D721Med (cell line): Measurements from ENCODE around the gene L3MBTL2.

Experiments
- DNase-seq: peaks from one replicate; pipeline ENCODE4 v3.0.0; 2011; ENCODE audit warnings: low spot score; ENCODE audit not compliant: insufficient read length
- FAIRE-seq: peaks from 2 replicates; lab custom pipeline; 2011; peaks lifted over from hg19 to GRCh38; lab: Jason Lieb, UNC
- TF ChIP-seq, protein P1 (sequence below): IDR thresholded peaks from 2 replicates; pipeline ENCODE4 v1.5.1; 2012; ENCODE audit warnings: mild to moderate bottlenecking, control low read depth; ENCODE audit not compliant: insufficient read depth; ENCODE audit errors: missing control alignments

The L3MBTL2 gene

DNA sequence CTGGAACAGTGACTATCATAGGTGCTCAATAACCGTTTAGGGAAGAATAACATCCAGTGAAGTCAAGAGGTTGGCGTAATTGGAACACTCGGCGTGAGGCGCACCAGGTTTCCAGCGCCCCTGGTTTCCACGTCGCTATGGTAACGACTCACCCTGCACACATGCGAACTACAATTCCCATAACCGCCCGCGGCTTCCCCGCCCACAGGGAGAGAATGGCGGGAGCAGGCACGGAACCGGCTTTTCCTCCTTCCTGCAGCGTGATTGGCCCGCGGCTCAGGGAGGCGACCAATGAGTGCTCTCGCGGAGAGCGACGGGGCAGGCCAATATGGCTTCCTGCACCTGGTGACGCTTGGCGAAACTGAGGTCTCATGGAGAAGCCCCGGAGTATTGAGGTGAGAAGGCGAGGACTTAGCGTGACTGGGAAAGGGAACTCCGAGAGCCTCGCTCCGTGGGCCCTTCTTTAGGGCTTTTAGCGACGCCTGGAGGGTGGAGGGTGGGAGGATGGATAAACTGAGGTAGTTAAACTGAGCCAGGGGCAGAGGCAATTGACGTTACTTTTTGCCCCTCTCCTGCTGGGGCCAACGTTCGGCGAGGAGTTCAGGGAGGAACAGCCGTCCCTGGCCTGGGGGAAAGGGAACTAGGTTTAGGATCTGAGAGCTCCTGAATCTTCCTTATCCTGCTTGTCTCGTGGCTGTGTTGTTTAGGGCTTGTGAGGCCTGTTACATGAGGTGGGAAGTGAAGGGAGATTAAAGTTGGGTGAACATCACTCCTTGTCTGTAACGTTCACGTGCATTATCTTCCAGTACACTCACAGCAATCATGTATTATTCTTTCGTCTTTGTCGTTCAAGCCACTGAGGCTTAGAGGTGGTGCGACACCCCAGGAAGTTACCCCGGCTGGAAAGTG, at the start of gene L3MBTL2:
Gene L3MBTL2, plus strand, starts transcription at position 321 of the 909 bp plus-strand sequence. Its CDS starts 51 bp downstream, at position 372.
- no peak for FAIRE-seq
- TF ChIP-seq, protein P1, sequence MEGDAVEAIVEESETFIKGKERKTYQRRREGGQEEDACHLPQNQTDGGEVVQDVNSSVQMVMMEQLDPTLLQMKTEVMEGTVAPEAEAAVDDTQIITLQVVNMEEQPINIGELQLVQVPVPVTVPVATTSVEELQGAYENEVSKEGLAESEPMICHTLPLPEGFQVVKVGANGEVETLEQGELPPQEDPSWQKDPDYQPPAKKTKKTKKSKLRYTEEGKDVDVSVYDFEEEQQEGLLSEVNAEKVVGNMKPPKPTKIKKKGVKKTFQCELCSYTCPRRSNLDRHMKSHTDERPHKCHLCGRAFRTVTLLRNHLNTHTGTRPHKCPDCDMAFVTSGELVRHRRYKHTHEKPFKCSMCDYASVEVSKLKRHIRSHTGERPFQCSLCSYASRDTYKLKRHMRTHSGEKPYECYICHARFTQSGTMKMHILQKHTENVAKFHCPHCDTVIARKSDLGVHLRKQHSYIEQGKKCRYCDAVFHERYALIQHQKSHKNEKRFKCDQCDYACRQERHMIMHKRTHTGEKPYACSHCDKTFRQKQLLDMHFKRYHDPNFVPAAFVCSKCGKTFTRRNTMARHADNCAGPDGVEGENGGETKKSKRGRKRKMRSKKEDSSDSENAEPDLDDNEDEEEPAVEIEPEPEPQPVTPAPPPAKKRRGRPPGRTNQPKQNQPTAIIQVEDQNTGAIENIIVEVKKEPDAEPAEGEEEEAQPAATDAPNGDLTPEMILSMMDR: no peak
- peak; percentile 87 for DNase-seq

DNA sequence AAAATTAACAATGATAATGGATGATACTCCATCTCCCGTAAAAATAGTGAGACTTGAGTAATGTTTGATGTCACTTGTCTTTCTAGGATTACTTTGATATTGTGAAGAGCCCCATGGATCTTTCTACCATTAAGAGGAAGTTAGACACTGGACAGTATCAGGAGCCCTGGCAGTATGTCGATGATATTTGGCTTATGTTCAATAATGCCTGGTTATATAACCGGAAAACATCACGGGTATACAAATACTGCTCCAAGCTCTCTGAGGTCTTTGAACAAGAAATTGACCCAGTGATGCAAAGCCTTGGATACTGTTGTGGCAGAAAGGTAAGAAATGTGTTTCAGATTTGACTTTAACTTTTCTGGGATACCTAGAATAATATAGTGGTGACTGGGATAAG, 48.0 kb upstream of the L3MBTL2 start:
- DNase-seq (no peak), FAIRE-seq (no peak)
- TF ChIP-seq, protein P1: no peak

DNA sequence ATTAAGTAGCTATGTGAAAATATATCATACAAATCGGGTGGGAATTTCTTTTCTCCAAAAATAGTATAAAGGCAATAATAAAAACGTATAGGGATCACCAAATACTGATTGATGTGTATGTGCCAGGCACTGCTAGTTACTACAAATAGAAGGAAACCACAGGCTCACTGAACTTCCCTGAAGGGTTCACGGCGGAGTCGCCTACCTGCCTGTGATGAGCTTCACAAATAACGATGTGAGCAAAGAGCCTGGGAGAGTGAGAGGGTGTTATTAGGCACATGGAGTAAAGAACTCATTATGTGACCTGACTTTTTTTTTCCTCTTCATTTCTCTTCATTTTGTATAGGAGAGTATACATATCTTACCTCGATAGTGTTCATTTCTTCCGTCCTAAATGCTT, 36.0 kb upstream of the L3MBTL2 start:
- FAIRE-seq (no peak), DNase-seq (no peak)
- TF ChIP-seq, protein P1: no peak

DNA sequence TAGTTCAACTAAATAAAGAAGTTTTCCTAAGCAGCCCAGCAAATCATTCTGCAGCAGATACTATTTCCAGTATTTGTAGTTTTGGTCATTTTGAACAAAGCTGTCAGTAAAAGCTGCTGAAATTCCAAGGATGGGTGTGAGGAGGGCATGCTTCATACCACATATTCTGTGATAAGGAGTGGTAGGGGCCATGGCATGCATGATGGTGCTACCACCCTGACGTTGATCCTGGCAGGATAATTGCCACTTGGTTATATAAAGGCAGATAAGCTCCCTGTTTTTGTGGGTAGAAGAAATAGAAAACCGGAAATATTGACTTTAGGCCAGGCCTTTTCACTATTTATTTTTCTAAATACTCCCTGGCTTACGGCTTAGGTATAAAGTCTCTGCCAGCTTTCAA, 33.1 kb upstream of the L3MBTL2 start:
- TF ChIP-seq, protein P1: no peak
- DNase-seq (no peak), FAIRE-seq (no peak)

DNA sequence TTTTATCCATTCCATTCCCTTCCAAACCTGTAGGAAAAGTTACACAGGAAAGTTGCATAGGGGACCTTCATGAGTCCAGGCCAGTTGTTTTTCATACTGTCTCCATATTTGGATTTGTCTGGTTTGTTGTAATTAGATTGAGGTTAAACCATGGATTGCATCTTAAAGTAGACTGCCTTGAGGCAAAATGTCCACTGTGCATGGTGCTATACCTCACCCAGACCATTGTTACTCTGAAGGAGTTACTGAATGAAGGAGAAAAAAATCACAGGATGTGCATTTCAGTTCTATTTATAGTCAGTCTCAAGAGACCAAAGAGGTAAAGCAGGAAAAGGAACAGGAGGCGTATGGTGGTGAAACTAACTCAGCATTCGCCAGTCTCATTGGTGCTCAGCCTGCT, 29.6 kb upstream of the L3MBTL2 start:
- FAIRE-seq (no peak), DNase-seq (no peak)
- TF ChIP-seq, protein P1: no peak

DNA sequence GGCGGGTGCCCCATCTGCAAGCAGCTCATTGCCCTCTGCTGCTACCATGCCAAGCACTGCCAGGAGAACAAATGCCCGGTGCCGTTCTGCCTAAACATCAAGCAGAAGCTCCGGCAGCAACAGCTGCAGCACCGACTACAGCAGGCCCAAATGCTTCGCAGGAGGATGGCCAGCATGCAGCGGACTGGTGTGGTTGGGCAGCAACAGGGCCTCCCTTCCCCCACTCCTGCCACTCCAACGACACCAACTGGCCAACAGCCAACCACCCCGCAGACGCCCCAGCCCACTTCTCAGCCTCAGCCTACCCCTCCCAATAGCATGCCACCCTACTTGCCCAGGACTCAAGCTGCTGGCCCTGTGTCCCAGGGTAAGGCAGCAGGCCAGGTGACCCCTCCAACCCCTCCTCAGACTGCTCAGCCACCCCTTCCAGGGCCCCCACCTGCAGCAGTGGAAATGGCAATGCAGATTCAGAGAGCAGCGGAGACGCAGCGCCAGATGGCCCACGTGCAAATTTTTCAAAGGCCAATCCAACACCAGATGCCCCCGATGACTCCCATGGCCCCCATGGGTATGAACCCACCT, 28.0 kb upstream of the L3MBTL2 start:
- TF ChIP-seq, protein P1: no peak
- DNase-seq (no peak), FAIRE-seq (no peak)
